Dedifferentiated amniotic fluid mesenchymal stem cell (primary cell): ENCODE data around the gene RAD50.
A peak's percentile ranks its signal among the peaks of the same experiment; 100 is the strongest.

ENCODE experiments used
- DNase-seq: peaks from one replicate; pipeline ENCODE4 v3.0.0-alpha.2; 2016; ENCODE audit errors: extremely low spot score

RAD50 gene

DNA sequence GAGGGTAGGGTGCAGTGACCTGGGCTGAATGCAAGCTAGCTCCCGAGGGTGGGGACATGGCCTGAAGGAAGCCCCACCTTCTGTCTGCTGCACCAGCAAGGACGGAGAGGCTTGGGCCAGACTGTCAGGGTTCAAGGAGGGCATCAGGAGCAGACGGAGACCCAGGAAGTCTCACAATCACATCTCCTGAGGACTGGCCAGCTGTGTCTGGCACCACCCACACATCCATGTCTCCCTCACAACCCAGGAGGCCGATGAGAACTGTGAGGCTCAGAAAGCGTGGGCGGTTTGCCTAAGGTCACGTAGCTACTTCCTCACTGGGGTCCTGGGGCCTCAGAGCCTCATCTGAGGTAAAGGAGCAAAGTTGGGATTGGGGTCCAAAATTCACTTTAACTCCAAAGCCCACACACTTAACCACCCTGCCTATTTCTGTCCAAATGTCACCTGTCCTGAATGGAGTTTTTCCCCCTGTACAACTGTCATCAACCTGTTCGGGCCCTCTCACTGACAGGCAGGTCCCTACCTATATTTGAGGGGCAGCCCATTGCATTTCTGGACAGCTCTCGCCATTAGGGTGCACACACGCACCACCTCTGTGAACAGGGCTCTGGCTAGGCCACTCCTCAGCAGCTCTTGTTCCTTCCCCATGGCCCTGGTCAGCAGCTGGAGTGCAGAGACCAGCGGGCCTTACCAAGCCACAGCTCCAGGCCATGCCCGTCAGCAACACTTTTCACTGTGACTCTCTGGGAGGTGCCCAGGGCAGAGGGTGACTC, 104.6 kb downstream of the RAD50 start:
- DNase-seq = no peak

DNA sequence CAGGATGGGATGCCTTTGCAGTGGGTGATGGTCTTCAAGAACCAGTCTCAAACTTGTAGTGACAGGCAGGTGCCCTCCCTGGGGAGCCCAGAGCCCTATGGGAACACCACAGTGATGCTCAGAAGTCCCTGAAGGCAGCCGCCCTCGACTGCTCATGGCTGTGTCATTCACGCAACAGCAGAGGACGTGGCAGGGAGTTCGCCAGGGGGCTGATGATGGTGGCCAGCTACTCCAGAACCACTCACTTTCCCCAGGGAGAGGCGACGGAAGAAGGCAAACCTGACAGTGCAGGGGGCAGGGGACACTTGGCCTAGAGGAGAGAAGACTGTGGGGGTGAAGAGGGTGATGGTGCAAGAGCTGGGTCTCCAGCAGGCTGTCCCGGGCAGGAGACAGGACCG, 105.2 kb downstream of the RAD50 start:
- no peak for DNase-seq

DNA sequence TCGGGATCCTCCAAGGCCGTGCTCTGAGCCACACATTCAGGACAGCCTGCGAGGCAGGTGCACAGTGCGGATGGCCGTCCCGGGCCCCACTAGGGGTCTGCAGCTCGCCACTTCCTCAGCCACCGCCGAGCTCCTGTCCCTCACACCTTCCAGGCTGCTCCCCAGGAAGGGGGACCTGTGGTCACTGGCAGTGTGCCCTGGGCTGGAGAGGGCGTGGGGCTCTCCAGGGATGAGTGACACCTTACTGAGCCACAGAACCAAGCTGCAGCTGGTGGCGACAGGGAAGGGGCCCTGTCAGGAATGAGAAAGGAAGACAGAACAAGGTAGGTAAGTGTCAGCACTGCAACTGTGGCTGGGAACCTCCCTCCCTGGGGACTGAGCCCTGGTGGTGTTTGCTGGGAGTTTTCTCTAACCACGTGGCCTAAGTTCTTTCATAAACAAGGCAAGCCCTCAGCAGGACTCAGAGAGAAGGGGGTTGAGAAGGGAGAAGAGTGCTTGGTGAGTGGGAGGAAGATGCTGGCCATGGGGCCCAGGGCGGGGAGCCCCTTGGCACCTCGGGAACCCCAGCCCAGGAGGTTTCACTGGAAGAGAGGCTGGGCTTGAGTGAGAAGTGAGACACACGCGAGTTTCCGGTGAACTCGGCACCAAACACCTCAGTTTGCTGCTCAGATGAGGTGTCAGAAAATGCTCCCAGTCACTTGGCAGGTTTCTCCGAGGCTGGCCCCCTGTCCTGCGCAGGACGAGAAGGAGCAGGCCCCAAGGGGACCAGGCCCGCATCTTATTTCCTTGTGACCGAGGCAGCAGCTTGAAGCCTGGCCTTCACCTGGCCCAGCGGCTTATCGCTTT, 106.4 kb downstream of the RAD50 start:
- DNase-seq = no peak

DNA sequence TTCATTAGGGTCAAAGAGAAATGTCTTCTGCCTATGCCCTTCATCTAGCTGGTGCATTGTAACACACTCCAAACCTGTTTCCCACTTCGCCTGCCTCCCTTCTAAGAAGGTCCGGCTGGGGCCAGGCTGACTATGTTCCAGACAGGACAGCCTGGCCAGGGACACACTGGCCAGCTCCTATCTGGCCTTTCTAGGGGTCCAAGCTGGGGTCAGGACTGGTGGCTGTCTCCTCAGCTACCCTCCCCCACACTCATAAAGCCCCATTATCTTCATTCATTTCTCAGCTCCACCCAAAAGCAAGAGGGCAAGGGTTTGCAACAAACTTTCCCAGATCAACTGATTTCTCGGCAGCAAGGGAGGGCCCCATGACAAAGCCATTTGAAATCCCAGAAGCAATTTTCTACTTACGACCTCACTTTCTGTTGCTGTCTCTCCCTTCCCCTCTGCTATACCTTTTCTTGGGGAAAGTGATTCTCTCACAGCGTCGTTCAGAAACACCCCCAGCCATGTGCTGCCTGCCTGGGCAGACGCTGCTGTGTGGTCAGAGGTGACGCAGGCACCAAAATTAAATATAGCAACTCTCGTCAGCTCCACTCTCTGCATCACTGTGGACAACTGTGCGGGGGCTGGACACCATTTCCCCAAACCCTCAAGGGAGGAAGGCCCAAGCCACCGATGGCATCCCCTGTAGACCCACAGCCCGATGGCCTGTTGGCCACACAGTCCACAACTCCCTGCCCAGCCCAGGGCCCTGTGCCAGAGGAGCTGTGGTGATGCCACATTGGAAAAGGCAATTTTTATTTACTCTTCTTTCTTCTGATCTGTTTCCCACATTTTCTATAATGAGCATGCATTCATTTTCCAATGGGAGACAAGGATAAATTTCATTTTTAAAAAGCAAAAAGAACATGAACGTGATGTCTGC, 107.3 kb downstream of the RAD50 start:
- no peak for DNase-seq

DNA sequence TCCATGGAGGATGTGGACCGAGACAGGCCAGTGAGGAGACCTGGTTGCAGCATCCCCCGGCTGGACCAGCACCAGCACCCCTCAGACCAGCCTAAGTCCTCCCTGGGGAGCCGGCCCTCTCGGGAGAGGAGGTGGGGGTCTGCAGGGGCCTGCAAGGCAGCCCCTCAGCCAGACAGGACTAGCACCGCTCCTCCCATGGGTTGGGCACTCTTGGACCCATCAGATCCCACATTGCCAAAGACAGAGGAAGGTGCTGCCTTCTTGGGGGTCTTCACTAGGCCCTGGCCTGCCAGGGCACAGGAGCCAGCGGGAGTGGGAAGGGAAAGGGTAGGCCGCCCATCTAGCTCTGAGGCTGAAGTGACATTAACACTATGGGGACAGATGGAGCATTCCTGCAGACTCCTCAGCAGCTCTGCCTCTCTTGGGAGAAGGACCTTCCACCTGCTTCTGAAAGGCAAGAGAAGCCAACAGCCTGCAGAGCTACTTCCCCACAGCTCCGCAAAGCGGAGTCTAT, 108.0 kb downstream of the RAD50 start:
- DNase-seq = no peak

DNA sequence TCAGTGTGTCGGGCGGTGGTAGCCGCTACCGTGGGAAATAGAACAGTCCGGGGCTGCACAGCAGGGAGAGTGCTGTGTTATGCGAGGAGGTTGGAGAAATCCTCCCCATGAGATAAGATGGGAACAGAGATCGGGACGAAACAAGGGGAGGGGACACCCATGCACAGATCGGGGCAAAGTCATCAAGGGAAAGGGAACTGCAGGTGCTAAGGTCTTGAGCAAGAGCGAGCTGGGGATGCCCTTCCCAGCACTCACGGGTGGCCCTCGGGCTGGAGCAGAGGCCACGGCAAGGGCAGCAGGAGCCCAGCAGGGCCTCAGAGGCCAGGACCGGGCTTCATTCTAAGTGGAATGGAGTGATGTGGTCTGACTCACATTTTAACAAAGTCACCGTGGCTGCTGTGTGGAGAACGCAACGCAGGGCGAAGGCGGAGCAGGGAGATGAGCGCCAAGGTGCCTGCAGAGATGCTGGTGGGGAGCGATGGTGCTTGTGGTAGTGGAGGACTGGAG, 108.8 kb downstream of the RAD50 start:
- no peak for DNase-seq

DNA sequence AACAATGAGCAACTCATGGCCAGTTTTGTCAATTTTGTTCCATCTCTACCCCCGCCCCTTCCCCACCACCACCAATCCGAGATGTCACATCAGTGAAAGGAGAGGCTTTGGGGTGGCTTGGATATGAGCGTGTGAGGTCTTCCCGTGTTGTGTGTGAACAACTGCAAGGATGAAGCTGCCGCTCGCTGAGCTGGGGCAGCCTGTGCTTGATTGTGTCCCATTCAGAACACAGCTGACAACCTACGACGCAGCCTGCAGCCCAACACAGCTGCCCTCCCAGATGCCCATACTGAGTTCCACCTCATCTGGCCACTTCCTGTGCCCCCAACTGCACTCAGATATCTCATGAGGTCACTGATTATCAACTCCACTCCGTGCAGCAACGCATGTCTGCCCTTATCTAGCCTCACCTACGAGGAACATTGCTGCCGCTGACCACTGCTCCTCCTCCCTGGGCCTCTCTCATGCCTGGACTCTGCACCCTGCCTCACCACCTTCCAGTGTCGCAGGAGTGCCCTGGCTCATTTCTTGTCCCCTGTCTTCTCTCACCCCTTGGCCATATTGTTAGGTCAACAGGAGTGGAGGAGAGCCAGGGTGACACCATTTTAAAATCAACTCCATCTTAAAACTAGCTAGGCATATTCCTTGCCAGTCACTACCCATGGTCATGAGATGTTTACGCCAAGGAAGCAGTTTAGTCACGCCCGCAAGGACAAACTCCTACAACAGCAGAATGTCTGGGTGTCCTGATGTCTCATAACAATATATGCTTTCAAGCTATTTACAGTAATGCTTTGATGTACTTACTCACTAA, 109.7 kb downstream of the RAD50 start:
- DNase-seq = no peak

DNA sequence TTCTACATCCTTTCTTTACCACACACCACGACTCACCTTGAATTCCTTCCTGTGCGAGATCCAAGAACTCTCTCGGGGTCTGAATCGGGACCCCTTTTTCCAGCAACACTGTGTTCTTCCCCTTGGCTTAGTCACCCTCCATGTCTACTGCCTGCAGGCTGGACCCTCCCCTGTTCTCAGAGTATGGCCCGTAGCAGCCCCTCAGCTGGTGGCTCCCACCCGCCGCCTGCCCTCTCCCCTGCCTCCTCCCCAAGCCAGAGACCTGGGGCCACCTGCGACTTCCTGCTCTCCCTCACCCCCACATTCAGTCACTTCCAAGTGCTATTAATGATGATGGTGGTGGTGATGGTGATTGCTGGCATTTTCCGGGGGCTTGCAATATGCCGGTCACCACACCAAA, 110.5 kb downstream of the RAD50 start:
- no peak for DNase-seq

DNA sequence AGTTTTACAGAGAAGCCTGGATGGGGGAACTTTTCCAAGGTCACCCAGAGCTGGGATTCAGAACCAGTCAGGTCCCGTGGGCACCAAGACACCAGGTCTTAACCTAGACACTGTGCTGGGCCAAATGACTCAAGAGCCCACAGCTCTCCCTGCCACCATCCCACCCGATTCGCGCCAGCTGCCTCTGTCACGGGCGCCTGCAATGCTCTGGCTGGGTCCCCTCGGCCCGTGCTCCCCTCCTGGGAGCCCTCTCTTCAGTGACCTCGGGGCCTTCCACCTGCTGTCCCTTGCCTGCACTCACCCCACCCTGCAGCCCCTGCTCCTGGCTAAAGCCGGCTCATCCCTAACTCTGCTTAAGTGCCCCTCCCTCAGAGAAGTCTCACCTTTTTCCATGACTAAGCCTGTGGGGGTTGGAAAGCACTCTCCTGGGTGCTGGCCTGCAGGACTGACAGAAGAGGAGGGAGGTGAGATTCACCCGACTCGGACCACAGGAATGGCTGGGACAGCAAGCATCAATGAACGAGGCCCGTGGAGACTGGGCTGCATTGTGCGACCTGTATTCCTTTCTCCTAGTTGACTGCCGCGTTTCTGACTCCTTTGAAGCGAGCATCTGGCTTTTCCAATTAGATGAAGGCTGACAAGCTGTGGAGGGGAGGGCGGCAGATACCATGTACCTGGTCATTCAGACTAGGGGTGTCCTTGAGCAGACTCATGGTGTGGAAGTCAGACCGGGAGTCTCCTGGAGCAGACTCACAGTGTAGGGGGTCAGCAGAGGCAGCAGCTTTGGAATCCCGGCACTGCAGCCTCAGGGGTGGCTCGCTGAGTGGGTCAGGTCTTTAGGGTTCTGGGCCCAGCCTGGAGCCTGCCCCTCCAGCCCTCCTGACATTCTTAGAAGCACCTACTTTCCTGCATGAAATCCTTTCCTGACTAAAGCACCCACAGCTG, 111.3 kb downstream of the RAD50 start:
- DNase-seq = no peak

DNA sequence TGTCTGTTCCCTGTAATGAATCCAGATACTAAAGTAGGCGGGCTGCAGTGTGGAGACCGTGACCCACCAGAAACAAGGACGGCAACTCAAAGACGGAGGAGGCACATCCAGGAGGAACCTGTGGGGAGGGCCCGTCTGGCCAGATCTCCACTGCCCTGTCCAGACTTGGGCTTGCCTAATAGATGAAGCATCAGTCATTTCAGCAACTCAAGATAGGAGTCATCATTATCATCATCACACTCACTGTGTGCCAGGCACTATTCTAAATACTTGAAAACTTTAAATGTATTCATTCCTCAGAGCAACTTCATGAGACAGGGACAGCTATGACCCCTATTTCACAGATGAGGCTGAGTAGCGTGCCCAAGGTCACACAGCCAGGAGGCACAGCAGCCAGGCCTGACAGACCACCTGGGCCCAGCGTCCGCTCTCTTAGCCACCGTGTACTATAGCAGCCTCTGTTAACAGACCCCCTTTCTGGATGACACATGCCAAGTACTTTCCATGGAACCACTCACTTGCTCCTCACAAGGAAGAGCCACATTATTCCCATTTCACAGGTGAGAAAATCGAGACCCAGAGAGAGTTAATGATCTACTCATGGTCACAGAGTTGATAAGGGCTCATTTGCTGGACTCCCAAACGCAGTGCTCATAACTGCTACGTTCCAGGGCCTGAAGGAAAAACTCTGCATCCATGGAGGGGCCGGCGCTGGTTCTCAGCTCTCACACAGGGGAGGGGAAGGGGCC, 112.1 kb downstream of the RAD50 start:
- no peak for DNase-seq

DNA sequence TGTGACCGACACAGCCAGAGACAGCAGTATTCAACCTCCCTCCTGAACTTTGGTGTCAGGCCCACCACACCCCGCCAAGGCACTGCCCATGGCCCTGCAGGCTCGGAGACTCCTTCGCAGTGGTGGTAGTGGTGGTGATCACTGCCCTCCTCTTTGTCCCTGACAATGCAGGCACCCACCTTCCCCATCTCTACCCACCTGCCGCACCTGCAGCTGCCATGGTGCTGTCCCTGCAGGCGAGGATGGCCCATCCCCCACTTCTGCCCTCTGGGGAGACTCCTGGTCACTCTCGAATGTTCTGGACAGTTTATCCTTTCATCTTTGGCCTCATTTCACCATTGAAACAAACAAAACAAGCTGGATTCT, 112.7 kb downstream of the RAD50 start:
- DNase-seq = no peak

DNA sequence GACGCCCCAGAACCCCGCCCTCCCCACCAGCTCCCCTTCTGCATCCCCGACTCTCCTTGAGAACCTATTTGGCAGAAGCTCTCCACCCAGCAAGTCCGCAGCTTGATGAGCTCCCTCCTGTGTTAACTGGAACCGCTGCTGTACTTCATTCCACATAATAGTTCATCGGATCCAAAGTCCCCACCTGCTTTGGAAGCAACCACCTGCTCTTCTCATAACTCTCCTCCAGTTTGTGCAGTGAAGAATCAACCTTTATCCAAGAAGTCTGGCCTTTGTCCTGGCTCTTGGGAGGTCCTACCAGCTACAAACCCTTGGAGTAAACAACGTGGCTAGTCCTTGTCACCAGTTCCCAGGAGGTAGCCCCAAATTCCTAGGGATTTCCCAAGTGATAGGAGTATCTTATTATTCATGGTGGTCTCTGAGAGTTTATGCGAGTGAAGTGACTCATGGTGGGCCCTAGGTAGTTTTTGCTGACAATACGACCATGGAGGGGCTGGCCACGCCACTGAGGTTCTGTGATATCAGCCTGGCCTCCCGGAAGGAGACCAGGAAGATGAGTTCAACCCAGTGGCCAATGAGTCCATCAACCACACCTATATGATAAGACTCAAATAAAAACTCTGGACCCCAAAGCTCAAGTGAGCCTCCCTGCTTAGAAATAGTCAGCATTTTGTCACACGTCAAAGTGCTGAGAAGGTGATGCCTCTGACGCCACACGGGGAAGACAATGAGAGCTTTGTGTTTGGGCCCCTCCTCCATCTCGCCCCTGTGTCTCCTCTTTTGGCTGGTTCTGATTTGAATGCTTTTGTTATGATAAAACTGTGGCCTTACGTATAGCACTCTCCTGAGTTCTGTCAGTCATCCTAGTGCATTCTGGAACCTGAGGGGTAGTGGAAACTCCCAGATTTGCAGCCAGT, 113.4 kb downstream of the RAD50 start:
- no peak for DNase-seq

DNA sequence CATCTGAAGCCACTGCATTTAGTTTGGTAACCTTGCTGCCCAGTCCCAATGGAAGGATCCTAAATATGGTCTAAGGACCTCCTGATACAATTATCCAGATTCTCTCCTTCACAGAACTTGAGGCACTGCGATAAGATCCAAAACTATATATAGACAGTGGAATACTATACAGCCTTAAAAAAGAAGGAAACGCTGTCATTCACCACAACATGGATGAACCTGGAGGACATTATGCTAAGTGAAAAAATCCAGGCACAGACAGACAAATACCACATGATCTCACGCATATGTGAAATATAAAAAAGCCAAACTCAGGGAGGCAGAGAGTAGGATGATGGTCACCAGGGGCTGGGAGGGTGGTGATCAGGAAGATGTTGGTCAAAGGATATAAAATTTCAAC, 114.2 kb downstream of the RAD50 start:
- DNase-seq = no peak

DNA sequence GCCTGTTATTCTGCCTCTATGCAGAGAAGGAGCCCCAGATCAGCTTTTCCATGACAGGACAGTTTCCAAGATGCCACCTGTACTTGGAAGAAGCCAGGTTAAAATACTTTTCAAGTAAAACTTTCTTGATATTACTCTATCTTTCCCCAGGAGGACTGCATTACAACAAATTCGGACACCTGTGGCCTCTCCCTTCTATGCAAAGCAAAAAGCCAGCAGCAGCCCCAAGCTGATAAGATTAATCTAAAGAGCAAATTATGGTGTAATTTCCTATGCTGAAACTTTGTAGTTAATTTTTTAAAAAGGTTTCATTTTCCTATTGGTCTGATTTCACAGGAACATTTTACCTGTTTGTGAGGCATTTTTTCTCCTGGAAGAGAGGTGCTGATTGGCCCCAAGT, 116.7 kb downstream of the RAD50 start:
- DNase-seq = no peak

DNA sequence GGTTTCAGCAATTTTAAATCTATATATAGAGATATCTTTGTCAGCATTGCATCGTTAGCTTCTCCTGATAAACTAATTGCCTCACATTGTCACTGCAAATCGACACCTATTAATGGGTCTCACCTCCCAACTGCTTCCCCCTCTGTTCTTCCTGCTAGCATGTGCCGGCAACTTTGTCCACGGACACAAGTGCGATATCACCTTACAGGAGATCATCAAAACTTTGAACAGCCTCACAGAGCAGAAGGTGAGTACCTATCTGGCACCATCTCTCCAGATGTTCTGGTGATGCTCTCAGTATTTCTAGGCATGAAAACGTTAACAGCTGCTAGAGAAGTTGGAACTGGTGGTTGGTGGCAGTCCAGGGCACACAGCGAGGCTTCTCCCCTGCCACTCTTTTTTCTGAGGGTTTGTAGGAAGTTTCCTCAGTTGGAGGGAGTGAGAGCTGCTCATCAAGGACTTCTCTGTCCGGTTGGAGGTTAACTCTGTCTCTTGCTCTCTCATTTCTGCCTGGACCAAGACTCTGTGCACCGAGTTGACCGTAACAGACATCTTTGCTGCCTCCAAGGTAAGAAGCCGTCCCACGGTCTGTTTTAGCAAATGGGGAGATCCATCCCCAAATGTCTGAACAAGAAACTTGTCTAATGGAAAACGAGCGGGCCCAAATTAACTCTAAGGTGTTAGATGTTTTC, 117.3 kb downstream of the RAD50 start, which contains the start of gene IL4:
IL4 (plus strand) TSS at position 51 of the 692 bp plus-strand sequence; CDS start at position 113, 62 bp downstream.
- no peak for DNase-seq

DNA sequence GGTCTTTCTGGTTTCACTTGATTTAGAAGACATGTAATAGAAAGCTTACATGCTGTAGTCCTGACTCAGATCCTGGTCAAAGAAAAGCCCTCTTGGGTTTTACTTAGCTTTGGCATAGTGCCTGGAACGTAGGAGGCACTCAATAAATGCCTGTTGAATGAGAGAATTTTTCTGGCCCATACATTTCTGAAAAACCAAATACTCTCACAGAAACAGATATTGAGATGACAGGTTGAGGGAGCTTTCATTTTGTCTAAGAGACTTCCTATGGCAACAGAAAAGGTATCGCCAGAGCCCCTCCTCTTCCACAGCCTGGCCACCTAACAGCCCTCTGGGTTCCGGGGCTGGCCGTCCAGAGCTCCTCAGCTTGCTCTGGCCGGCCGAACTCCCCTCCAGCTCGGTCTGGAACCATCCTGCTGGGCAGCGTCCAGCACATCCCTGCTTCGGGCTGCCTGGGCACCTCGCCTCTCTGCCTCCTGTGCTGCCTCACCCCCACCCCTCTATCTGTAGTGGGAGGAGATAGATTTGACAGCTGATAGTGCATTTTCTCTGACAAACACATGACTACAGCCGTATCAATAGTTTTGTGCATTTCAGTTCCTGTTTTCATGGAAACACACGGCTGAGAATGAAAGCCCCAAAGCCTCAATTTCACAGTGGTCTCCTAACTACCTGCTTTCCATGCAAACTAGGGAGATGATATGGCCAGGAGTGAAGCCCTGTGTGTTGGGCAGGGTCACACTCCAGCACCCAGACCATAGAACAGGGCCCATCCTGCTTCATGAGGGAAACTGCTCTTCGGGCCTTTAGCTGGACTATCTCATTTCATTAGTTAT, 118.1 kb downstream of the RAD50 start:
- DNase-seq = peak; percentile 98
